HCT116 (cell line): ENCODE results near the gene CFI. TPM values are rescaled to one million over a fixed set of nuclear protein-coding genes. Genes with fewer than 3 reads are reported as not detected.
"Not testable (repeated sequence)": the region's sequence is repeated elsewhere in the genome, so short reads cannot be mapped to it uniquely, and the experiment has no call there.

ENCODE experiments used
- ATAC-seq: fragments of 200-7000 bp; cut with Tn5 transposase; 2 replicates; pipeline ENCODE4 v1.9.1; 2020; ENCODE audit warnings: mild to moderate bottlenecking, moderate library complexity
- BruUV-seq: library from RNA; stranded (reverse); fragments of 400-500 nt; replicated peaks from 2 replicates; lab custom pipeline; 2021; lab: Mats Ljungman, UMichigan
- CTCF ChIA-PET: fragments of 300-600 bp; sonication (Branson Sonifier 250); formaldehyde crosslinking; loops from one replicate; lab custom pipeline; 2021; ENCODE audit warnings: antibody characterized with exemption; lab: Charles Lee
- POLR2A ChIA-PET: fragments of 300-600, 350-600 bp; sonication (Branson Sonifier 250); formaldehyde crosslinking; loops from one replicate; lab custom pipeline; 2021; ENCODE audit warnings: antibody characterized with exemption; lab: Charles Lee
- RAD21 ChIA-PET, 2 experiments: fragments of 300-600 bp; sonication (Branson Sonifier 250); formaldehyde crosslinking; loops; one replicate each; lab custom pipeline; 2023; ENCODE audit warnings: low total read pairs in 2 of 2; ENCODE audit not compliant: uncharacterized antibody in 2 of 2, unreplicated experiment in 2 of 2, low non-redundant PET in 1 of 2; lab: Charles Lee
- DNase-seq: peaks from one replicate; pipeline ENCODE4 v3.0.0-alpha.2; 2010; ENCODE audit warnings: low read depth, low spot score
- H2AFZ ChIP-seq: fragments of 200-600 bp; shearing (Covaris generic), sonication (generic); 2 replicates; pipeline ENCODE4 v1.6.1; 2017; ENCODE audit warnings: low read depth, mixed run types, mixed read lengths, antibody characterized with exemption, low read length; ENCODE audit not compliant: poor library complexity, severe bottlenecking
- H3K27ac ChIP-seq: 2 replicates; pipeline ENCODE4 v1.5.1; 2012; ENCODE audit warnings: low read depth, low read length
- H3K27me3 ChIP-seq: fragments of 200-600 bp; sonication (generic); 2 replicates; pipeline ENCODE4 v1.6.1; 2016; ENCODE audit warnings: mixed run types, low read length, mixed read lengths; ENCODE audit not compliant: insufficient read depth
- H3K36me3 ChIP-seq, 2 experiments: fragments of 200-500 bp in 1 of 2; fragments of 200-600 bp in 1 of 2; sonication (Bioruptor generic) in 1 of 2; sonication (generic) in 1 of 2; 2 replicates each; pipeline versions ENCODE4 v1.5.1 to v1.6.1; 2014 to 2016; ENCODE audit warnings: low read length in 2 of 2, inconsistent platforms in 1 of 2, mixed read lengths in 1 of 2, mixed run types in 1 of 2; ENCODE audit not compliant: insufficient read depth in 2 of 2, control insufficient read depth in 1 of 2
- H3K4me1 ChIP-seq, 2 experiments: fragments of 200-600 bp in 1 of 2; sonication (generic) in 1 of 2; 2 replicates each; pipeline versions ENCODE4 v1.5.1 to v1.6.1; 2012 to 2017; ENCODE audit warnings: low read length in 2 of 2, inconsistent platforms in 1 of 2, mild to moderate bottlenecking in 1 of 2, mixed read lengths in 1 of 2, mixed run types in 1 of 2, moderate library complexity in 1 of 2; ENCODE audit not compliant: insufficient read depth in 2 of 2, control insufficient read depth in 1 of 2
- H3K4me2 ChIP-seq: fragments of 200-600 bp; sonication (generic); 2 replicates; pipeline ENCODE4 v1.6.1; 2017; ENCODE audit warnings: mixed run types, low read length, mixed read lengths
- H3K4me3 ChIP-seq, 2 experiments: fragments of 200-600 bp in 1 of 2; sonication (generic) in 1 of 2; replicated peaks in 1 of 2; 2 replicates each; pipeline ENCODE4 v1.5.1; 2011 to 2016; ENCODE audit warnings: low read length in 2 of 2, control low read depth in 1 of 2, low read depth in 1 of 2, mild to moderate bottlenecking in 1 of 2, mixed read lengths in 1 of 2, mixed run types in 1 of 2
- H3K79me2 ChIP-seq: fragments of 200-600 bp; sonication (generic); 2 replicates; pipeline ENCODE4 v1.6.1; 2017; ENCODE audit warnings: mild to moderate bottlenecking, mixed run types, low read length, moderate library complexity, mixed read lengths; ENCODE audit not compliant: insufficient read depth
- H3K9ac ChIP-seq: fragments of 200-600 bp; sonication (generic); 2 replicates; pipeline ENCODE4 v1.6.1; 2016; ENCODE audit warnings: low read length, mixed read lengths
- H3K9me2 ChIP-seq: fragments of 200-600 bp; sonication (generic), shearing (Covaris generic); 2 replicates; pipeline ENCODE4 v1.6.1; 2017; ENCODE audit warnings: mixed run types, mild to moderate bottlenecking, moderate library complexity; ENCODE audit not compliant: insufficient read depth
- H3K9me3 ChIP-seq, 2 experiments: fragments of 200-500 bp in 1 of 2; fragments of 200-600 bp in 1 of 2; sonication (Bioruptor generic) in 1 of 2; sonication (generic) in 1 of 2; 2 replicates each; pipeline ENCODE4 v1.6.1; 2014 to 2017; ENCODE audit warnings: low read length in 2 of 2, mixed read lengths in 2 of 2, inconsistent platforms in 1 of 2, low read depth in 1 of 2, mild to moderate bottlenecking in 1 of 2, mixed run types in 1 of 2, moderate library complexity in 1 of 2; ENCODE audit not compliant: control insufficient read depth in 1 of 2, insufficient read depth in 1 of 2
- H4K20me1 ChIP-seq: fragments of 200-600 bp; sonication (generic), shearing (Covaris generic); 2 replicates; pipeline ENCODE4 v1.6.1; 2017; ENCODE audit warnings: mixed run types, mild to moderate bottlenecking, moderate library complexity; ENCODE audit not compliant: insufficient read depth
- CBX3 ChIP-seq: IDR thresholded peaks from 2 replicates; pipeline ENCODE4 v1.6.1; 2012; ENCODE audit warnings: low read depth
- ELF1 ChIP-seq: IDR thresholded peaks from 2 replicates; pipeline ENCODE4 v1.6.1; 2012; ENCODE audit warnings: low read depth, borderline replicate concordance
- EZH2phosphoT487 ChIP-seq: fragments of 200-600 bp; IDR thresholded peaks from 2 replicates; pipeline ENCODE4 v1.6.1; 2018; ENCODE audit warnings: antibody characterized with exemption, borderline replicate concordance
- JUND ChIP-seq: IDR thresholded peaks from 2 replicates; pipeline ENCODE4 v1.6.1; 2012
- POLR2AphosphoS5 ChIP-seq: IDR thresholded peaks from 2 replicates; pipeline ENCODE4 v1.6.1; 2011; ENCODE audit warnings: mild to moderate bottlenecking, low read depth, low read length, moderate library complexity
- SIN3A ChIP-seq: IDR thresholded peaks from 2 replicates; pipeline ENCODE4 v1.6.1; 2012; ENCODE audit warnings: low read depth
- SP1 ChIP-seq: IDR thresholded peaks from 2 replicates; pipeline ENCODE4 v1.6.1; 2012; ENCODE audit warnings: low read depth
- SRF ChIP-seq: IDR thresholded peaks from 2 replicates; pipeline ENCODE4 v1.6.1; 2012; ENCODE audit warnings: low read depth
- ZFX ChIP-seq: fragments of 450-650 bp; IDR thresholded peaks from 2 replicates; pipeline ENCODE4 v1.6.1; 2017
- ZNF274 ChIP-seq: fragments of 200-500 bp; sonication (Bioruptor generic); IDR thresholded peaks from 2 replicates; pipeline ENCODE4 v1.6.1; 2014; ENCODE audit warnings: mild to moderate bottlenecking, low read depth, low read length, inconsistent platforms
- intact Hi-C: fragments of 100-400 bp; cut with micrococcal nuclease; formaldehyde crosslinking; loops from 2 replicates; pipeline ENCODE4 v1.10.0; 2022
- total RNA-seq: library from RNA; stranded (reverse); gene quantifications from one replicate; pipeline ENCODE4 v1.2.1, GENCODE V29; 2021; ENCODE audit not compliant: unreplicated experiment
- TF ChIP-seq, protein P1 (sequence below): IDR thresholded peaks from 2 replicates; pipeline ENCODE4 v1.6.1; 2012; ENCODE audit warnings: low read depth

CFI gene
- total RNA-seq, 1 experiment from 2014 or later: 0.84 TPM

DNA sequence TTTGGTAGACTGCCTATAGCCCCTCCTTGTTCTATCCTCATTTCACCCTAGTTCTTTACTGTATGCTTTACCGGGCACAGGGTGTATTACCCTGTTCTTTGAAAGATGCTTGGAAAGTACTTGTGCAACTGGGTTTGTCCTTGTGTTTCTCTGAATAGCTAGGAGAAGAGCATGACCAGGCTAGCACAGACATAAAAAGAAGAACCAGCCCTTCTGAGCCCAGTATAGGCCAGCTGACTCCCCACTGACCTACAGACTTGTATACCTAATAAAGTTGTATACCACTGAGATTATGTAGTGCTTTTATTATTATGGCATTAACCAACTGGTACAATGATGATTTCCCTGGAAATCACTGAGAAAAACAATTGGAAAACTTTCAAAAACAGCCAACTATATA, 15.0 kb downstream of the CFI start (continued):
- TF ChIP-seq ZFX (no peak), SIN3A (no peak), ZNF274 (no peak), SP1 (no peak), ELF1 (no peak), JUND (no peak), CBX3 (no peak), EZH2phosphoT487 (no peak), SRF (no peak), POLR2AphosphoS5 (no peak)
- TF ChIP-seq, protein P1, sequence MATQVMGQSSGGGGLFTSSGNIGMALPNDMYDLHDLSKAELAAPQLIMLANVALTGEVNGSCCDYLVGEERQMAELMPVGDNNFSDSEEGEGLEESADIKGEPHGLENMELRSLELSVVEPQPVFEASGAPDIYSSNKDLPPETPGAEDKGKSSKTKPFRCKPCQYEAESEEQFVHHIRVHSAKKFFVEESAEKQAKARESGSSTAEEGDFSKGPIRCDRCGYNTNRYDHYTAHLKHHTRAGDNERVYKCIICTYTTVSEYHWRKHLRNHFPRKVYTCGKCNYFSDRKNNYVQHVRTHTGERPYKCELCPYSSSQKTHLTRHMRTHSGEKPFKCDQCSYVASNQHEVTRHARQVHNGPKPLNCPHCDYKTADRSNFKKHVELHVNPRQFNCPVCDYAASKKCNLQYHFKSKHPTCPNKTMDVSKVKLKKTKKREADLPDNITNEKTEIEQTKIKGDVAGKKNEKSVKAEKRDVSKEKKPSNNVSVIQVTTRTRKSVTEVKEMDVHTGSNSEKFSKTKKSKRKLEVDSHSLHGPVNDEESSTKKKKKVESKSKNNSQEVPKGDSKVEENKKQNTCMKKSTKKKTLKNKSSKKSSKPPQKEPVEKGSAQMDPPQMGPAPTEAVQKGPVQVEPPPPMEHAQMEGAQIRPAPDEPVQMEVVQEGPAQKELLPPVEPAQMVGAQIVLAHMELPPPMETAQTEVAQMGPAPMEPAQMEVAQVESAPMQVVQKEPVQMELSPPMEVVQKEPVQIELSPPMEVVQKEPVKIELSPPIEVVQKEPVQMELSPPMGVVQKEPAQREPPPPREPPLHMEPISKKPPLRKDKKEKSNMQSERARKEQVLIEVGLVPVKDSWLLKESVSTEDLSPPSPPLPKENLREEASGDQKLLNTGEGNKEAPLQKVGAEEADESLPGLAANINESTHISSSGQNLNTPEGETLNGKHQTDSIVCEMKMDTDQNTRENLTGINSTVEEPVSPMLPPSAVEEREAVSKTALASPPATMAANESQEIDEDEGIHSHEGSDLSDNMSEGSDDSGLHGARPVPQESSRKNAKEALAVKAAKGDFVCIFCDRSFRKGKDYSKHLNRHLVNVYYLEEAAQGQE: no peak

DNA sequence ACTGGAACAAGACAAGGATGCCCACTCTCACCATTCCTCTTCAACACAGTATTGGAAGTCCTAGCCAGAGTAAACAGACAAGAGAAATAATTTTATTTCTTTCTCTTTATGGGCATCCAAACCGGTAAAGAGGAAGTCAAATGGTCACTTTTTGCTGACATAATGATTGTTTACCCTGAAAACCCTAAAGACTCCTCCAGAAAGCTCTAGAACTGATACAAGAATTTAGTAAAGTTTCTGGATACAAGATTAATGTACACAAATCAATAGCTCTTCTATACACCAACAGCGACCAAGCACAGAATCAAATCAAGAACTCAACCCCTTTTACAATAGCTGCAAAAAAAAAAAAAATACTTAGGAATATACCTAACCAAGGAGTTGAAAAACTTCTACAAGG, 19.7 kb downstream of the CFI start:
- H3K4me3 ChIP-seq, intact Hi-C loops, POLR2A ChIA-PET, RAD21 ChIA-PET, CTCF ChIA-PET, H3K9me2 ChIP-seq, H3K27me3 ChIP-seq, H3K36me3 ChIP-seq, H3K4me1 ChIP-seq, H3K9ac ChIP-seq, H3K27ac ChIP-seq, H4K20me1 ChIP-seq, DNase-seq, H3K79me2 ChIP-seq, H3K9me3 ChIP-seq, H3K4me2 ChIP-seq, H2AFZ ChIP-seq, ATAC-seq, BruUV-seq: not testable (repeated sequence)
